ENCODE measurements around the gene BEST3.
A peak's percentile ranks its signal among the peaks of the same experiment; 100 is the strongest.

Gene BEST3

GRCh38 chr12:69698769-69699540, at the start of gene BEST3:
TSS of gene BEST3 (minus strand) at chr12:69699303. CDS start at chr12:69697798, 1,505 bp downstream.
- intact Hi-C loops (cut with DNase I): no loop called here
- no peak for DNase-seq

- no peak for DNase-seq
- intact Hi-C loops (cut with DNase I): no loop called here
Observed at GRCh38 chr12:69744109-69744508, 45.0 kb upstream of the BEST3 start.

- peak; percentile 21 to 90 (median 36) for DNase-seq
- intact Hi-C loops (cut with DNase I): loop anchor here (10.0 kb wide), 1 partner anchor 95 kb away; no protein-coding TSS in a partner anchor
Observed at GRCh38 chr12:69739287-69740191, 40.4 kb upstream of the BEST3 start.

- intact Hi-C loops (cut with DNase I): loop anchor here (1.0 to 10.0 kb wide), 2 partner anchors 96 to 153 kb away; partner anchors contain the start of gene CCT2
Observed at GRCh38 chr12:69738351-69739286, 39.5 kb upstream of the BEST3 start, which contains the start of gene RAB3IP. TSS of gene RAB3IP (plus strand) at chr12:69738860. CDS start at chr12:69755409, 16,549 bp downstream.

GRCh38 chr12:69733638-69734037, 34.5 kb upstream of the BEST3 start:
- DNase-seq: no peak
- intact Hi-C loops (cut with DNase I): loop anchor here (10.0 kb wide), 1 partner anchor 101 kb away; no protein-coding TSS in a partner anchor

More at GRCh38 chr12:69738351-69739286, 39.5 kb upstream of the BEST3 start, which contains the start of gene RAB3IP:
- DNase-seq: peak; percentile 78 to 98 (median 84)

GRCh38 chr12:69732088-69732487, 33.0 kb upstream of the BEST3 start:
- intact Hi-C loops (cut with DNase I): loop anchor here (10.0 kb wide), 1 partner anchor 103 kb away; no protein-coding TSS in a partner anchor
- DNase-seq: no peak

- intact Hi-C loops (cut with DNase I): no loop called here
- DNase-seq: no peak
Observed at GRCh38 chr12:69726922-69727321, 27.8 kb upstream of the BEST3 start.

- intact Hi-C loops (cut with DNase I): no loop called here
- no peak for DNase-seq
Observed at GRCh38 chr12:69720750-69721149, 21.6 kb upstream of the BEST3 start.

GRCh38 chr12:69719336-69720316, 20.5 kb upstream of the BEST3 start:
- intact Hi-C loops (cut with DNase I): no loop called here
- DNase-seq: no peak

- intact Hi-C loops (cut with DNase I): no loop called here
- no peak for DNase-seq
Observed at GRCh38 chr12:69714542-69714941, 15.4 kb upstream of the BEST3 start.

- no peak for DNase-seq
- intact Hi-C loops (cut with DNase I): no loop called here
Observed at GRCh38 chr12:69712826-69713225, 13.7 kb upstream of the BEST3 start.

GRCh38 chr12:69708649-69709048, 9.5 kb upstream of the BEST3 start:
- DNase-seq: no peak
- intact Hi-C loops (cut with DNase I): no loop called here

- DNase-seq: no peak
- intact Hi-C loops (cut with DNase I): no loop called here
Observed at GRCh38 chr12:69704357-69704756, 5.3 kb upstream of the BEST3 start.

- no peak for DNase-seq
- intact Hi-C loops (cut with DNase I): no loop called here
Observed at GRCh38 chr12:69703146-69703642, 4.1 kb upstream of the BEST3 start.

GRCh38 chr12:69701826-69702225, 2.7 kb upstream of the BEST3 start:
- intact Hi-C loops (cut with DNase I): no loop called here
- DNase-seq: peak in 7 of 10 donors; percentile 18 to 88 (median 51)

GRCh38 chr12:69698054-69698453, 1.0 kb downstream of the BEST3 start:
- no peak for DNase-seq
- intact Hi-C loops (cut with DNase I): no loop called here

- intact Hi-C loops (cut with DNase I): no loop called here
- DNase-seq: no peak
Observed at GRCh38 chr12:69694123-69694522, 5.0 kb downstream of the BEST3 start.

- no peak for DNase-seq
- intact Hi-C loops (cut with DNase I): no loop called here
Observed at GRCh38 chr12:69689638-69690037, 9.5 kb downstream of the BEST3 start.
